Measurements from ENCODE around the gene CHI3L2. TPM values are rescaled to one million over a fixed set of nuclear protein-coding genes. Genes with fewer than 3 reads are reported as not detected.

The CHI3L2 gene
- total RNA-seq, 1 experiment from 2014 or later, result 1.4 TPM

GRCh38 chr1:111202707-111203623 lies 24.5 kb upstream of the CHI3L2 start:
- TSS peak; percentile 58 for BruUV-seq (replicated peaks)
- no peak for TF ChIP-seq CTCF (IDR thresholded peaks at IDR 0.05; ENCODE audit: unreplicated experiment)
- CTCF ChIA-PET, result no interaction called here
- intact Hi-C loops (cut with micrococcal nuclease), result no loop called here
- no peaks in the 10 kb centered on the region for H3K9me3 Mint-ChIP-seq (ENCODE audit: unreplicated experiment)
- H3K36me3 Mint-ChIP-seq (ENCODE audit: insufficient read depth, unreplicated experiment), result no peaks in the 10 kb centered on the region
- no peak for DNase-seq (ENCODE audit: unreplicated experiment)
- H3K27me3 Mint-ChIP-seq (ENCODE audit: insufficient read depth, unreplicated experiment), result peaks cover 2% of the 10 kb centered on the region
- peak overlapping the region; percentile 63 for H3K4me3 Mint-ChIP-seq (ENCODE audit: unreplicated experiment)
- POLR2A ChIA-PET, result interaction anchor here (1.2 kb wide), 1 partner anchor 63 kb away, joined by 3 read pairs; the partner anchor contains the start of genes CEPT1 and DRAM2
- peak overlapping the region; percentile 67 for H3K27ac Mint-ChIP-seq (ENCODE audit: low read depth, unreplicated experiment)
- H3K4me1 Mint-ChIP-seq (ENCODE audit: insufficient read depth, unreplicated experiment), result peaks cover 14% of the 10 kb centered on the region

GRCh38 chr1:111203681-111204200 lies 23.8 kb upstream of the CHI3L2 start:
- BruUV-seq (replicated peaks), result no TSS peak
- intact Hi-C loops (cut with micrococcal nuclease), result no loop called here
- TF ChIP-seq CTCF (IDR thresholded peaks at IDR 0.05; ENCODE audit: unreplicated experiment), result no peak
- CTCF ChIA-PET, result interaction anchor here (1.2 kb wide), 1 partner anchor 19 kb away, joined by 3 read pairs; no protein-coding TSS in a partner anchor
- H3K4me3 Mint-ChIP-seq (ENCODE audit: unreplicated experiment), result peak overlapping the region; percentile 63
- H3K36me3 Mint-ChIP-seq (ENCODE audit: insufficient read depth, unreplicated experiment), result no peaks in the 10 kb centered on the region
- POLR2A ChIA-PET, result interaction anchor here (1.2 kb wide), 1 partner anchor 64 kb away, joined by 3 read pairs; the partner anchor contains the start of genes CEPT1 and DRAM2
- no peaks in the 10 kb centered on the region for H3K9me3 Mint-ChIP-seq (ENCODE audit: unreplicated experiment)
- H3K4me1 Mint-ChIP-seq (ENCODE audit: insufficient read depth, unreplicated experiment), result peaks cover 14% of the 10 kb centered on the region
- DNase-seq (ENCODE audit: unreplicated experiment), result peak; percentile 31
- H3K27ac Mint-ChIP-seq (ENCODE audit: low read depth, unreplicated experiment), result peak overlapping the region; percentile 67
- H3K27me3 Mint-ChIP-seq (ENCODE audit: insufficient read depth, unreplicated experiment), result peaks cover 9% of the 10 kb centered on the region

GRCh38 chr1:111204201-111204982 lies 23.1 kb upstream of the CHI3L2 start:
- ChIA-PET CTCF (interaction anchor here (1.2 kb wide), 1 partner anchor 19 kb away, joined by 3 read pairs; no protein-coding TSS in a partner anchor), POLR2A (interaction anchor here (1.2 kb wide), 1 partner anchor 65 kb away, joined by 3 read pairs; the partner anchor contains the start of genes CEPT1 and DRAM2)
- Mint-ChIP-seq H3K27ac (ENCODE audit: low read depth, unreplicated experiment) (no peak overlapping the region), H3K4me3 (ENCODE audit: unreplicated experiment) (peak overlapping the region; percentile 63), H3K9me3 (ENCODE audit: unreplicated experiment) (no peaks in the 10 kb centered on the region), H3K36me3 (ENCODE audit: insufficient read depth, unreplicated experiment) (no peaks in the 10 kb centered on the region), H3K4me1 (ENCODE audit: insufficient read depth, unreplicated experiment) (peaks cover 14% of the 10 kb centered on the region), H3K27me3 (ENCODE audit: insufficient read depth, unreplicated experiment) (peaks cover 12% of the 10 kb centered on the region)
- no peak for DNase-seq (ENCODE audit: unreplicated experiment)
- BruUV-seq (replicated peaks), result no TSS peak
- intact Hi-C loops (cut with micrococcal nuclease), result no loop called here
- TF ChIP-seq CTCF (IDR thresholded peaks at IDR 0.05; ENCODE audit: unreplicated experiment), result no peak
